ENCODE measurements around the gene EHMT2. TPM values are rescaled to one million over a fixed set of nuclear protein-coding genes. Genes with fewer than 3 reads are reported as not detected.

EHMT2 gene
- total and polyA plus RNA-seq, 2 of the 13 experiments (the other 11 are each of a cell fraction or from before 2014, with no cell fraction given) = 55.2 to 69.2 TPM

DNA sequence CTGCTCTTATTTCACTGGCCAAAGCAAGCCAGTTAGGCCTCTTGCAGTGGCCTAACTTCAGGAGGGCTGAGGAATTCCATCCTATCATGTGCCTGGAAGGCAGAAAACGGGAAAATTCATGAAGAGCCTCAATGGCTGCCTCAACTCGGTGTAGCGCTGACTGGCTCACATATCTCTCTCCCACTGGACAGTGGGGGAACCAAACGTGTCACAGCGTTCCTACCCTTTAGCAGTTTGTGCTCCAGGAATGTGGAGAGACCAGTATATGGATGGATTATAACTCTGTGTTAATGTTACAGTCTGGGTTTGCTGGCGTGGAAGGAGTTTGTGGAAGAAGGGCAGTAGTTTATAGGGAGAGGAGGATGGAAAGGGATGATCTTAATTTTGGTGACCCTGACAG, 18.3 kb upstream of the EHMT2 start:
- in situ Hi-C loops (cut with HindIII; ENCODE audit: extremely low pct_ligation_motif_present, low pct_unique_long_range_greater_than_20kb) = loop anchor here (25.0 kb wide), 1 partner anchor 1047 kb away; the partner anchor contains the start of genes BRD2 and HLA-DMA
- Histone ChIP-seq H4K20me1 (ENCODE audit: insufficient read depth, low read length) (no peaks in the 10 kb centered on the region), H3K4me2 (ENCODE audit: low read depth, low read length) (no peak overlapping the region), H2AFZ (ENCODE audit: low read length) (no peak overlapping the region), H3K9me3 (ENCODE audit: low read length) (no peaks in the 10 kb centered on the region), H3K27ac (ENCODE audit: extremely low read length, insufficient read depth, low read length) (no peak overlapping the region), H3K36me3 (replicated peaks in 1 of 2; ENCODE audit: control insufficient read depth in 1 of 2, insufficient read depth in 2 of 2, low read length in 2 of 2) (no peaks in the 10 kb centered on the region), H3K4me3 (replicated peaks in 1 of 3; ENCODE audit: insufficient read depth in 1 of 3, low read depth in 2 of 3, low read length in 3 of 3) (no peak overlapping the region), H3K27me3 (ENCODE audit: control insufficient read depth in 1 of 2, insufficient read depth in 2 of 2, low read length in 2 of 2) (no peaks in the 10 kb centered on the region; a peak in 1 of 5 replicates), H3K79me2 (ENCODE audit: insufficient read depth, low read length) (no peaks in the 10 kb centered on the region), H3K9ac (ENCODE audit: insufficient read depth, low read depth, low read length) (no peak overlapping the region), H3K4me1 (ENCODE audit: insufficient read depth, low read length) (peaks cover 26% of the 10 kb centered on the region)
- ATAC-seq (peak; percentile 37), DNase-seq (ENCODE audit: low spot score) (no peak), FAIRE-seq (no peak)
- 44% methylated on average over 6 of the region's 6 CpGs for WGBS (ENCODE audit: low lambda C conversion rate)
- intact Hi-C loops (cut with micrococcal nuclease; ENCODE audit: unreplicated experiment) = no loop called here
- POLR2A ChIA-PET = no interaction called here
- no TSS peak for BruUV-seq (replicated peaks)
- CTCF ChIA-PET (ENCODE audit: low intra/inter-chr PET ratio, low total read pairs) = no interaction called here
- TF ChIP-seq NFKBIZ (CRISPR knock-in tag; IDR thresholded peaks at IDR 0.05) (no peak), ZNF407 (CRISPR knock-in tag; IDR thresholded peaks at IDR 0.05; ENCODE audit: not compliant biosample characterization) (no peak), GMEB2 (CRISPR knock-in tag; IDR thresholded peaks at IDR 0.05; ENCODE audit: low read depth) (no peak), RARG (CRISPR knock-in tag; IDR thresholded peaks at IDR 0.05; ENCODE audit: low read depth) (no peak), ATF1 (CRISPR knock-in tag; IDR thresholded peaks at IDR 0.05) (no peak), ZNF343 (CRISPR knock-in tag; IDR thresholded peaks at IDR 0.05) (no peak), KLF13 (CRISPR knock-in tag; IDR thresholded peaks at IDR 0.05) (no peak), AHR (CRISPR knock-in tag; IDR thresholded peaks at IDR 0.05) (no peak), ZNF773 (CRISPR knock-in tag; IDR thresholded peaks at IDR 0.05; ENCODE audit: borderline replicate concordance) (no peak), KLF9 (CRISPR knock-in tag; IDR thresholded peaks at IDR 0.05; ENCODE audit: low read depth) (no peak)
- TF ChIP-seq, protein P1, sequence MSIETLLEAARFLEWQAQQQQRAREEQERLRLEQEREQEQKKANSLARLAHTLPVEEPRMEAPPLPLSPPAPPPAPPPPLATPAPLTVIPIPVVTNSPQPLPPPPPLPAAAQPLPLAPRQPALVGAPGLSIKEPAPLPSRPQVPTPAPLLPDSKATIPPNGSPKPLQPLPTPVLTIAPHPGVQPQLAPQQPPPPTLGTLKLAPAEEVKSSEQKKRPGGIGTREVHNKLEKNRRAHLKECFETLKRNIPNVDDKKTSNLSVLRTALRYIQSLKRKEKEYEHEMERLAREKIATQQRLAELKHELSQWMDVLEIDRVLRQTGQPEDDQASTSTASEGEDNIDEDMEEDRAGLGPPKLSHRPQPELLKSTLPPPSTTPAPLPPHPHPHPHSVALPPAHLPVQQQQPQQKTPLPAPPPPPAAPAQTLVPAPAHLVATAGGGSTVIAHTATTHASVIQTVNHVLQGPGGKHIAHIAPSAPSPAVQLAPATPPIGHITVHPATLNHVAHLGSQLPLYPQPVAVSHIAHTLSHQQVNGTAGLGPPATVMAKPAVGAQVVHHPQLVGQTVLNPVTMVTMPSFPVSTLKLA (IDR thresholded peaks at IDR 0.05) = no peak
- TF ChIP-seq, protein P2, sequence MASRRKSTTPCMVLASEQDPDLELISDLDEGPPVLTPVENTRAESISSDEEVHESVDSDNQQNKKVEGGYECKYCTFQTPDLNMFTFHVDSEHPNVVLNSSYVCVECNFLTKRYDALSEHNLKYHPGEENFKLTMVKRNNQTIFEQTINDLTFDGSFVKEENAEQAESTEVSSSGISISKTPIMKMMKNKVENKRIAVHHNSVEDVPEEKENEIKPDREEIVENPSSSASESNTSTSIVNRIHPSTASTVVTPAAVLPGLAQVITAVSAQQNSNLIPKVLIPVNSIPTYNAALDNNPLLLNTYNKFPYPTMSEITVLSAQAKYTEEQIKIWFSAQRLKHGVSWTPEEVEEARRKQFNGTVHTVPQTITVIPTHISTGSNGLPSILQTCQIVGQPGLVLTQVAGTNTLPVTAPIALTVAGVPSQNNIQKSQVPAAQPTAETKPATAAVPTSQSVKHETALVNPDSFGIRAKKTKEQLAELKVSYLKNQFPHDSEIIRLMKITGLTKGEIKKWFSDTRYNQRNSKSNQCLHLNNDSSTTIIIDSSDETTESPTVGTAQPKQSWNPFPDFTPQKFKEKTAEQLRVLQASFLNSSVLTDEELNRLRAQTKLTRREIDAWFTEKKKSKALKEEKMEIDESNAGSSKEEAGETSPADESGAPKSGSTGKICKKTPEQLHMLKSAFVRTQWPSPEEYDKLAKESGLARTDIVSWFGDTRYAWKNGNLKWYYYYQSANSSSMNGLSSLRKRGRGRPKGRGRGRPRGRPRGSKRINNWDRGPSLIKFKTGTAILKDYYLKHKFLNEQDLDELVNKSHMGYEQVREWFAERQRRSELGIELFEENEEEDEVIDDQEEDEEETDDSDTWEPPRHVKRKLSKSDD (CRISPR knock-in tag; IDR thresholded peaks at IDR 0.05; ENCODE audit: low read depth) = no peak

All from HepG2 (cell line).